OCI-M2 (cell line): ENCODE data around the gene TFR2.

Experiments used
- DNase-seq: peaks from one replicate; lab custom pipeline; 2025; ENCODE audit not compliant: unreplicated experiment; lab: John Stamatoyannopoulos, UW

TFR2 gene

GRCh38 chr7:100654908-100655831, 13.8 kb upstream of the TFR2 start:
- DNase-seq, result no peak

- no peak for DNase-seq
Measured at GRCh38 chr7:100649826-100650565, 8.6 kb upstream of the TFR2 start.

- DNase-seq, result no peak
Measured at GRCh38 chr7:100642534-100642907, 1.2 kb upstream of the TFR2 start.

- no peak for DNase-seq
Measured at GRCh38 chr7:100641860-100642533, 645 bp upstream of the TFR2 start.

GRCh38 chr7:100640517-100641440, 573 bp downstream of the TFR2 start:
- DNase-seq, result no peak

GRCh38 chr7:100639995-100640516, 1.3 kb downstream of the TFR2 start:
- DNase-seq, result no peak

GRCh38 chr7:100632951-100633717, 8.2 kb downstream of the TFR2 start:
- no peak for DNase-seq

GRCh38 chr7:100630066-100630465, 11.3 kb downstream of the TFR2 start:
- no peak for DNase-seq

GRCh38 chr7:100629117-100629716, 12.1 kb downstream of the TFR2 start:
- no peak for DNase-seq

GRCh38 chr7:100627238-100627549, 14.2 kb downstream of the TFR2 start:
- no peak for DNase-seq

GRCh38 chr7:100626530-100627237, 14.7 kb downstream of the TFR2 start:
- DNase-seq, result no peak

GRCh38 chr7:100626055-100626454, 15.3 kb downstream of the TFR2 start:
- no peak for DNase-seq

GRCh38 chr7:100623951-100624824, 17.2 kb downstream of the TFR2 start:
- DNase-seq, result no peak

GRCh38 chr7:100621554-100621953, 19.8 kb downstream of the TFR2 start:
- DNase-seq, result no peak

- DNase-seq, result no peak
Measured at GRCh38 chr7:100620804-100621203, 20.5 kb downstream of the TFR2 start.

GRCh38 chr7:100620239-100620638, 21.1 kb downstream of the TFR2 start:
- DNase-seq, result no peak

GRCh38 chr7:100614308-100614861, 27.0 kb downstream of the TFR2 start:
- no peak for DNase-seq
